ENCODE results near the gene LCE4A. TPM values are rescaled to one million over a fixed set of nuclear protein-coding genes. Genes with fewer than 3 reads are reported as not detected.

The LCE4A gene
- total RNA-seq, 1 donor from 2014 or later, result not detected

GRCh38 chr1:152745765-152746444, 37.9 kb downstream of the LCE4A start:
- DNase-seq, result no peak

- DNase-seq, result no peak
These were observed 39.9 kb downstream of the LCE4A start for GRCh38 chr1:152747831-152748230.

- no peak for DNase-seq
These were observed 44.3 kb downstream of the LCE4A start for GRCh38 chr1:152752225-152752624.

DNA sequence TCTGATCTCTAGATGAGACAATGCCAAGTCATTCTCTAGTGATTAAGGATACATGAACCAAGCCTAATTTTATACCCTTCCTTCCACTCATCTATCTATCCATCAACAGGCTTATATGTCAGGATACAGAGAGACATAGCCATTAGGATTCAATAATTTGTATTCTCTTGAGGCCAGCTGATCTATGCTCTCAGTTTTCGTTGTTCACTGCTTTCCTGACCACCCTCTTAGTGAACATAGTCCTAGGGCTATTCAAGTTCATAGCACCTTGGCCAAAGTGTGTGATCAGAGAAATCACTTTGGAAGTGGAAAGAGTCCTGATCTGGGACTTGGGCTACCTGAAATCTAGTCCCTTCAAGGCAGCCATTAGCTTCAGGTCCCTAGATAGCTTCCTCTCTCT, 45.6 kb downstream of the LCE4A start:
- DNase-seq, result no peak

DNA sequence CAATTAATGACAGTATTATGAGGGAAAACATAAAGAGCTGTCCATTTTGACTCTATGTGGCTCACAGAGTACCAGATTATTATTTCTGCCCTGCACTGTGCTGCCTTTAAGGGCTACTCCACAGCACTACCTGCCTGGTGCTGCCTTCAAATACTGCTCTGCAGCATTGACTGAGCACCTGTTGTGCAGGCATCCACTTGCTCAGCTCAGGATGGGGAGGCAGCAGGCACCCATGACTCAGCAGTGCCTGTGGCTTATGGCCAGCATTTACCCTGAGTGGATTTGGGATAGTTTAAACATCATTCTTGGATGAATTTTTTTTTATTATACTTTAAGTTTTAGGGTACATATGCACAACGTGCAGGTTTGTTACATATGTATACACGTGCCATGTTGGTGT, 48.9 kb downstream of the LCE4A start:
- DNase-seq, result no peak

DNA sequence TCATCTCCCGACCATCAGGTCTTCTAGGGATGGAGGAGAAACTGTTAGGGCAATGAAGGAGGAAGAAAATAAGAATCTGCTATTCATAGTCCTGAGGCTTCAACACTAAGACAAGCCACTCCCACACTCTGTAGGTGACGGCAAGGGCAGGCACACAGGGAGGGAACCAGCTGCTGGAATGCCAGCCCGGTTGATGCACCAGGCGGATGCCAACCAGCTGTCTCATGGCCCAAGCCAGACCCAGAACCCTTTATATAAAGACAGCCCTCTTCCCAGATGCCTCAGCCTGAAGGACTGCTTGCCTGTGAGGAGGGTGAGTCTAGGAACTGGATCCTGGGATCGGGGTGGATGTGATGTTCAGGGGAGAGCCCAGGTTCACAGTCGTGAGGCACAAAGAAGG, 49.8 kb downstream of the LCE4A start, which contains the start of gene KPRP:
KPRP (plus strand) TSS at position 279 of the 400 bp plus-strand sequence. CDS start 1,564 bp downstream, outside the sequence.
- DNase-seq, result no peak

- no peak for DNase-seq
These were observed 50.7 kb downstream of the LCE4A start for GRCh38 chr1:152758636-152759035.

Other genes with a start within 250 kb of the LCE4A start
- not detected in 2 replicates for gene LCE5A, start 197.4 kb upstream of the LCE4A start, total RNA-seq
- gene CRCT1, start 193.7 kb upstream of the LCE4A start, total RNA-seq, result not detected in 2 replicates
- gene LCE3E, start 141.4 kb upstream of the LCE4A start, total RNA-seq, result not detected in 2 replicates
- not detected in 2 replicates for gene LCE3D, start 127.6 kb upstream of the LCE4A start, total RNA-seq
- gene LCE3C, start 107.9 kb upstream of the LCE4A start, total RNA-seq, result not detected in 2 replicates
- not detected in 2 replicates for gene LCE3B, start 94.3 kb upstream of the LCE4A start, total RNA-seq
- not detected in 2 replicates for gene LCE3A, start 85.1 kb upstream of the LCE4A start, total RNA-seq
- gene LCE2D, start 44.8 kb upstream of the LCE4A start, total RNA-seq, result not detected in 2 replicates
- gene LCE2C, start 32.9 kb upstream of the LCE4A start, total RNA-seq, result not detected in 2 replicates
- gene LCE2B, start 22.0 kb upstream of the LCE4A start, total RNA-seq, result not detected in 2 replicates
- not detected in 2 replicates for gene LCE2A, start 9.8 kb upstream of the LCE4A start, total RNA-seq
- gene KPRP, start 49.9 kb downstream of the LCE4A start, total RNA-seq, result not detected in 2 replicates
- gene LCE1F, start 67.0 kb downstream of the LCE4A start, total RNA-seq, result not detected in 2 replicates
- gene LCE1E, start 78.1 kb downstream of the LCE4A start, total RNA-seq, result not detected in 2 replicates
- gene LCE1D, start 88.6 kb downstream of the LCE4A start, total RNA-seq, result not detected in 2 replicates
- gene LCE1C, start 98.5 kb downstream of the LCE4A start, total RNA-seq, result not detected in 2 replicates
- gene LCE1B, start 103.8 kb downstream of the LCE4A start, total RNA-seq, result not detected in 2 replicates
- not detected in 2 replicates for gene LCE1A, start 119.3 kb downstream of the LCE4A start, total RNA-seq
- not detected in 2 replicates for gene LCE6A, start 134.7 kb downstream of the LCE4A start, total RNA-seq
- gene LCE7A, start 151.8 kb downstream of the LCE4A start, total RNA-seq, result not detected in 2 replicates
- not detected in 2 replicates for gene SMCP, start 170.2 kb downstream of the LCE4A start, total RNA-seq
- gene IVL, start 200.4 kb downstream of the LCE4A start, total RNA-seq, result not detected in 2 replicates
- not detected in 2 replicates for gene SPRR5, start 239.0 kb downstream of the LCE4A start, total RNA-seq